ENCODE results near the gene ELAVL1. TPM values are rescaled to one million over a fixed set of nuclear protein-coding genes. Genes with fewer than 3 reads are reported as not detected.

Gene ELAVL1
- polyA plus RNA-seq, 1 of the 3 experiments (the other 2 are of a cell fraction) = 49.6 TPM

- no peaks in the 10 kb centered on the region for H3K9me3 ChIP-seq
- WGBS (ENCODE audit: low lambda C conversion rate) = 87% methylated on average over 11 of the region's 14 CpGs
- DNase-seq = no peak
- TF ChIP-seq TAF1 (IDR thresholded peaks at IDR 0.05; ENCODE audit: borderline replicate concordance, low read depth, low read length) (no peak), RAD21 (IDR thresholded peaks at IDR 0.05; ENCODE audit: low read length) (peak; percentile 36), SMC3 (IDR thresholded peaks at IDR 0.05; ENCODE audit: low read depth, low read length) (no peak)
- ChIA-PET POLR2A (no interaction called here), CTCF (interaction anchor here (1.1 to 2.3 kb wide), 2 partner anchors 15 to 74 kb away, joined by 5 to 9 read pairs; partner anchors contain the start of gene TIMM44)
- no peak overlapping the region for H3K4me2 ChIP-seq
- H3K9me2 ChIP-seq = no peaks in the 10 kb centered on the region
- H3K27me3 ChIP-seq (ENCODE audit: insufficient read depth) = no peaks in the 10 kb centered on the region
- H3K4me1 ChIP-seq (ENCODE audit: control insufficient read depth in 1 of 2, insufficient read depth in 2 of 2, low read depth in 1 of 2, low read length in 1 of 2) = no peaks in the 10 kb centered on the region
- no peaks in the 10 kb centered on the region for H4K20me1 ChIP-seq (ENCODE audit: insufficient read depth)
- H3F3A ChIP-seq (replicated peaks; ENCODE audit: insufficient read depth) = no peaks in the 10 kb centered on the region
- H3K36me3 ChIP-seq (replicated peaks in 1 of 2; ENCODE audit: control insufficient read depth in 1 of 2, insufficient read depth in 2 of 2, low read length in 1 of 2) = no peaks in the 10 kb centered on the region
- H3K27ac ChIP-seq (ENCODE audit: low read depth in 2 of 2, low read length in 1 of 2) = no peak overlapping the region
- no peak overlapping the region for H3K9ac ChIP-seq
- H3K79me2 ChIP-seq (ENCODE audit: insufficient read depth) = no peaks in the 10 kb centered on the region
- no peak overlapping the region for H2AFZ ChIP-seq (ENCODE audit: low read depth)
- no peak overlapping the region for H3K4me3 ChIP-seq (ENCODE audit: low read depth in 2 of 2, low read length in 1 of 2)
These were observed 12.4 kb upstream of the ELAVL1 start for GRCh38 chr19:8017808-8018207.

DNA sequence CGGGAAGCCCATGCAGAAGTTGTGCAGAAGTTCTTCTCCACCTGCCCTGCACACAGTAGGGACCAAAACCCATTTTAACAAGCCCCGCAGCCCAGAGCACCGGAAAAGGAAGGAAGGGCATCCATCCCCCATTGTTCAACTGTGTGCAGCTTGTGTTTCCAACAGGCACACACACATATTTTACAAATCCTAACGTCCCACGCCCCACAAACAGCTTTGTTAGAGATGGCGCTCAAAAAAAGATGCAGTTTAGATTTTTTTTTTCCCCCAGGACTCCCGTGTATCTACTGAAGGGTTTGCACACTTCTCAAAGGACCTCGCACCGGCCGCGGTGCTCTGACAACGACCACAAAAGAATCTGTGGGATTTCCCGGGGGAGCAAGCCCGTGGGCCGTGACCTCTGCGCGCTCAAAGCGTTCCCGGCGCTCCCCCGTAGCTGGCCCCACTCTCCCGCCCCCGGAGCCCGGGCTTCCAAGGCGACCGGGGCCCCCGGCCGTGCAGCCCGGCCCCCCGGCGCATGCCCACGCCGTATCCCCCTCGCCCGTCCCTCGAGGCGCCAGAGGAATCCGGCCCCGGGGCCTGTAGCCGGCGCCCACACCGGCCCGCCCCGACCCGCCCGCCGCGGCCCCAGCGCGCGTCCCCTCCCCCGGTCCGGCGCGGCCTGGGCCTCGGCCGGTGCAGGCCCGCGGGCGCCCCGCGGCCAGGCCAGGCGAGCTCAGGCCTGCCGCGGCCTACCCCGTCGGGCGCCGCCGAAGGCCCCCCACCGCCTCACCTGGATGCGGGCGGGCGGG is 523 bp downstream of the ELAVL1 start:
- Histone ChIP-seq H3K4me1 (ENCODE audit: control insufficient read depth in 1 of 2, insufficient read depth in 2 of 2, low read depth in 1 of 2, low read length in 1 of 2) (peaks cover 5 to 26% of the 10 kb centered on the region in 2 experiments; a peak in 2 of 4 replicates), H3K27ac (ENCODE audit: low read depth in 2 of 2, low read length in 1 of 2) (peak overlapping the region; percentile 36 to 66; a peak in 3 of 4 replicates), H3K4me3 (ENCODE audit: low read depth in 2 of 2, low read length in 1 of 2) (peak overlapping the region; percentile 71 to 72), H3K27me3 (ENCODE audit: insufficient read depth) (no peaks in the 10 kb centered on the region), H3K9me2 (no peaks in the 10 kb centered on the region), H4K20me1 (ENCODE audit: insufficient read depth) (peaks cover 47% of the 10 kb centered on the region), H3K9ac (peak overlapping the region; percentile 80), H2AFZ (ENCODE audit: low read depth) (no peak overlapping the region), H3K4me2 (peak overlapping the region; percentile 82), H3K36me3 (replicated peaks in 1 of 2; ENCODE audit: control insufficient read depth in 1 of 2, insufficient read depth in 2 of 2, low read length in 1 of 2) (peaks cover 0 to 3% of the 10 kb centered on the region in 2 experiments), H3K79me2 (ENCODE audit: insufficient read depth) (peaks cover 63% of the 10 kb centered on the region), H3F3A (replicated peaks; ENCODE audit: insufficient read depth) (peaks cover 8% of the 10 kb centered on the region), H3K9me3 (no peaks in the 10 kb centered on the region)
- CTCF ChIA-PET = interaction anchor here (0.6 to 2.6 kb wide), 7 partner anchors 9 to 60 kb away, joined by 3 to 13 read pairs (median 3); no protein-coding TSS in a partner anchor
- WGBS (ENCODE audit: low lambda C conversion rate) = under 1% methylated on average over 26 of the region's 74 CpGs
- POLR2A ChIA-PET = interaction anchor here (0.7 to 2.5 kb wide), 3 partner anchors 31 to 76 kb away, joined by 3 to 14 read pairs (median 3); partner anchors contain the start of gene TIMM44
- peak; percentile 56 for TF ChIP-seq NRF1 (IDR thresholded peaks at IDR 0.05; ENCODE audit: low read depth, low read length)
- no peak for TF ChIP-seq REST (IDR thresholded peaks at IDR 0.05; ENCODE audit: low read depth, low read length)
- TF ChIP-seq MXI1 (IDR thresholded peaks at IDR 0.05; ENCODE audit: low read depth, low read length) = peak; percentile 16; the same call in 1 of the 2 replicates
- peak; percentile 78 for DNase-seq

All from SK-N-SH (cell line).